Fibroblast of villous mesenchyme (primary cell): ENCODE results near the gene NEK6. TPM values are rescaled to one million over a fixed set of nuclear protein-coding genes. Genes with fewer than 3 reads are reported as not detected.

ENCODE experiments used
- DNase-seq: peaks from one replicate; pipeline ENCODE4 v3.0.0-alpha.2; 2010; ENCODE audit warnings: low read depth
- H3K4me3 ChIP-seq: 2 replicates; pipeline ENCODE4 v1.5.1; 2011; ENCODE audit warnings: low read depth, mild to moderate bottlenecking, low read length
- CTCF ChIP-seq: IDR thresholded peaks from 2 replicates; pipeline ENCODE4 v1.5.1; 2012; ENCODE audit warnings: low read depth, mild to moderate bottlenecking, low read length; ENCODE audit not compliant: insufficient read depth
- total RNA-seq: library from RNA; depleted of rRNA; stranded (reverse); fragments of >200 nt; gene quantifications from 2 replicates; pipeline ENCODE4 v1.2.3, GENCODE V29; 2012

NEK6 gene
- total RNA-seq, 1 donor: 41.9 TPM

- H3K4me3 ChIP-seq: no peak overlapping the region
- no peak for DNase-seq
- no peak for TF ChIP-seq CTCF
Measured at GRCh38 chr9:124217836-124218437, 39.8 kb upstream of the NEK6 start.

- DNase-seq: peak; percentile 45
- no peak for TF ChIP-seq CTCF
- no peak overlapping the region for H3K4me3 ChIP-seq
Measured at GRCh38 chr9:124218438-124218982, 39.2 kb upstream of the NEK6 start.

GRCh38 chr9:124218987-124219461 lies 38.7 kb upstream of the NEK6 start:
- H3K4me3 ChIP-seq: no peak overlapping the region
- DNase-seq: no peak
- no peak for TF ChIP-seq CTCF

- no peak for TF ChIP-seq CTCF
- peak; percentile 22 for DNase-seq
- H3K4me3 ChIP-seq: no peak overlapping the region
Measured at GRCh38 chr9:124220946-124221451, 36.8 kb upstream of the NEK6 start.

DNA sequence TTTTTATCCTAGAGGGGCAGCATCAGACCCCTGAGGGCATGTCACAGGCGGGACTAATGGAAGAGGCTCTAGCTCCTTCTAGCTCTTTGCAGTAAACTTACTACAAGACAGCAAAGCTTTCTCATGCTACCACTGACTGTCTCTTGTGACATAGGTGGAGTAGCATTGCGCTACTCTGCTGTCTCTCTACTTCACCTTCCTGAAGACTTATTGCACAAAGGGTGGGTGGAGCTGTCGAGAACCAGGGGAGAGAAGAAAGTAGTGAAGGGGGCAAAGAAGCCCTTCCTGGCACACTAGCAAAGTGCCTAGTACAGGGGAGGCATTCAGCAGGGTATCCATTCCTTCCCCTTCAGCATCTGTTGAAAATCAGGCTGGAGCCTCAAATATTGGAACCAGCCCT lies 36.1 kb upstream of the NEK6 start:
- TF ChIP-seq CTCF: no peak
- DNase-seq: no peak
- no peak overlapping the region for H3K4me3 ChIP-seq

DNA sequence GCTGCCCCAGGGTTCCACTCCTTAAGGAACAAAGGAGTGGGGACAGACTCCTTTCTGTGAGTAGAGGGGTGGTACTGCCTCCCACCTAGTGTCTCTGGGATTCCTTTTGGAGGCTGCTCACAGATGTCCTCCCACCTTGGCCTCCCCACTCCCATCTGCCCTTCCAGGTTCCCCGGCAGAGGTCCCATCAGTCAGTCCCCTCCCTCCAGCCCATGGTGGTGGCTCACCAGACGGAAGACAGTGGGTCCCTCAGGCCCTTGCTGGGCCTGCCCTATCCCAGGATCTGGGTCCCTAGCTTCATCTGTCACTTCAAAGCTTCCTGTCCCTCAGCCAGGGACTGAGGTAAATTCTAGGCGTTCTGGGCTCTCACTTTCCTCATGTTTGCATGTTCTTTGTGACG lies 35.6 kb upstream of the NEK6 start:
- no peak for DNase-seq
- no peak overlapping the region for H3K4me3 ChIP-seq
- TF ChIP-seq CTCF: no peak
